Measurements from ENCODE around the gene TRPV5. TPM values are rescaled to one million over a fixed set of nuclear protein-coding genes. Genes with fewer than 3 reads are reported as not detected.
"Not testable (repeated sequence)": the region's sequence is repeated elsewhere in the genome, so short reads cannot be mapped to it uniquely, and the experiment has no call there.

TRPV5 gene
- polyA plus RNA-seq (2011; rRNA removed) (not detected in 2 replicates), polyA minus RNA-seq (2011; rRNA and poly(A)+ RNA removed) (not detected in 2 replicates)

DNA sequence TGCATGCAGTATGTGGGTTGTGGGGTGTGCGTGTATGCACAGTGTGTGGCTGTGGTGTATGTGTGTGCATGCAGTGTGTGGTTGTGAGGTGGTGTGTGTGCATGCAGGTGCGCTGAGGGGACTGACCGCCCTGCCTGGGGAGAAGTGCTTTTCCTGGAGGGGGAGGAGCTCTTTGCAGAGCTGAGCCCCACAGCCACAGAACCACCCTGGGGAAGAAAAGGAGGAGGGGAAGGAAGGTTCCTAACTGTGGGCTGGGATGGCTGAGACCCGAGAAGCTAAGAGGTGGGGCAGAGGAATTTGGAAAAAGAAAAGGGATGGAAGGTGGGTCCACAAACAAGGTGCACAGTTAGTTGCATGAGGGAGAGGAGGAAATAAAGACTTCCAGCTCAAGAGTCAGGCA lies at the start of gene TRPV5:
TRPV5 (minus strand) TSS at position 123 of the 400 bp plus-strand sequence. CDS start 287 bp downstream, outside the sequence.
- Histone ChIP-seq H3K9me3 (ENCODE audit: control insufficient read depth, insufficient read depth, low read length) (peaks cover 44% of the 10 kb centered on the region), H3K27ac (ENCODE audit: low read depth, low read length) (no peak within 1 kb of the TSS), H3K27me3 (ENCODE audit: control insufficient read depth, insufficient read depth, low read length) (no peaks in the 10 kb centered on the region), H3K4me3 (ENCODE audit: low read depth, low read length) (no peak within 1 kb of the TSS)
- no peak for DNase-seq (ENCODE audit: low read depth, low spot score)
- ChIA-PET POLR2A (no interaction called here), CTCF (no interaction called here)
- TF ChIP-seq, protein P1, sequence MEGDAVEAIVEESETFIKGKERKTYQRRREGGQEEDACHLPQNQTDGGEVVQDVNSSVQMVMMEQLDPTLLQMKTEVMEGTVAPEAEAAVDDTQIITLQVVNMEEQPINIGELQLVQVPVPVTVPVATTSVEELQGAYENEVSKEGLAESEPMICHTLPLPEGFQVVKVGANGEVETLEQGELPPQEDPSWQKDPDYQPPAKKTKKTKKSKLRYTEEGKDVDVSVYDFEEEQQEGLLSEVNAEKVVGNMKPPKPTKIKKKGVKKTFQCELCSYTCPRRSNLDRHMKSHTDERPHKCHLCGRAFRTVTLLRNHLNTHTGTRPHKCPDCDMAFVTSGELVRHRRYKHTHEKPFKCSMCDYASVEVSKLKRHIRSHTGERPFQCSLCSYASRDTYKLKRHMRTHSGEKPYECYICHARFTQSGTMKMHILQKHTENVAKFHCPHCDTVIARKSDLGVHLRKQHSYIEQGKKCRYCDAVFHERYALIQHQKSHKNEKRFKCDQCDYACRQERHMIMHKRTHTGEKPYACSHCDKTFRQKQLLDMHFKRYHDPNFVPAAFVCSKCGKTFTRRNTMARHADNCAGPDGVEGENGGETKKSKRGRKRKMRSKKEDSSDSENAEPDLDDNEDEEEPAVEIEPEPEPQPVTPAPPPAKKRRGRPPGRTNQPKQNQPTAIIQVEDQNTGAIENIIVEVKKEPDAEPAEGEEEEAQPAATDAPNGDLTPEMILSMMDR (IDR thresholded peaks at IDR 0.05; ENCODE audit: low read depth, low read length), result no peak

DNA sequence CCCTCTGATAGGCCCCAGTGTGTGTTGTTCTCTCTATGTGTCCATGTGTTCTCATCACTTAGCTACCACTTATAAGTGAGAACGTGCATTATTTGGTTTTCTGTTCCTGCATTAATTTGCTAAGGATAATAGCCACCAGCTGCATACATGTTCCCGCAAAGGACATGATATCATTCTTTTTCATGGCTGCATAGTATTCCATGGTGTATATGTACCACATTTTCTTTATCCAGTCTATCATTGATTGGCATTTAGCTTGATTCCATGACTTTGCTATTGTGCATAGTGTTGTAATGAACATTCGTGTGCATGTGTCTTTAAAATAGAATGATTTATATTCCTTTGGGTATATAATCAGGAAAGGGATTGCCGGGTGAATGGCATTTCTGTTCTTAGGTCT lies 44.9 kb upstream of the TRPV5 start:
- H3K9me3 ChIP-seq (ENCODE audit: control insufficient read depth, insufficient read depth, low read length); DNase-seq (ENCODE audit: low read depth, low spot score); POLR2A ChIA-PET; H3K27ac ChIP-seq (ENCODE audit: low read depth, low read length); H3K4me3 ChIP-seq (ENCODE audit: low read depth, low read length); H3K27me3 ChIP-seq (ENCODE audit: control insufficient read depth, insufficient read depth, low read length): not testable (repeated sequence)
- CTCF ChIA-PET, result interaction anchor here (1.0 kb wide), 1 partner anchor 8 kb away, joined by 3 read pairs; no protein-coding TSS in a partner anchor

DNA sequence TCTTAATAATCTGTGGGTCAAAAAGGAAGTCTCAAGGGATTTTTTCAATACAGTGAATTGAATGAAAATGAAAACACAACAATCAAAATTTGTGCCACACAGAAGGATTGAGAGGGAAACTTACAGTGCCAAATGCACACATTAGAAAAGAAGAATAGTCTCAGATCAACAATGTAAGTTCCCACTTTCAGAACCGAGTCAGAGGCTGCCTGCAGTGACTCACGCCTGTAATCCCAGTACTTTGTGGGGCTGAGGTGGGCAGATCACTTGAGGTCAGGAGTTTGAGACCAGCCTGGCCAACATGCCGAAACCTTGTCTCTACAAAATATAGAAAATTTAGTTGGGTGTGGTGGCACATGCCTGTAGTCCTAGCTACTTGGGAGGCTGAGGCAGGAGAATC lies 41.1 kb upstream of the TRPV5 start:
- no peaks in the 10 kb centered on the region for H3K27me3 ChIP-seq (ENCODE audit: control insufficient read depth, insufficient read depth, low read length)
- TF ChIP-seq, protein P1 (IDR thresholded peaks at IDR 0.05; ENCODE audit: low read depth, low read length), result no peak
- POLR2A ChIA-PET, result no interaction called here
- H3K4me3 ChIP-seq (ENCODE audit: low read depth, low read length), result no peak overlapping the region
- CTCF ChIA-PET, result no interaction called here
- no peak for DNase-seq (ENCODE audit: low read depth, low spot score)
- H3K27ac ChIP-seq (ENCODE audit: low read depth, low read length), result no peak overlapping the region
- H3K9me3 ChIP-seq (ENCODE audit: control insufficient read depth, insufficient read depth, low read length), result no peaks in the 10 kb centered on the region; the same call in 1 of the 2 replicates

DNA sequence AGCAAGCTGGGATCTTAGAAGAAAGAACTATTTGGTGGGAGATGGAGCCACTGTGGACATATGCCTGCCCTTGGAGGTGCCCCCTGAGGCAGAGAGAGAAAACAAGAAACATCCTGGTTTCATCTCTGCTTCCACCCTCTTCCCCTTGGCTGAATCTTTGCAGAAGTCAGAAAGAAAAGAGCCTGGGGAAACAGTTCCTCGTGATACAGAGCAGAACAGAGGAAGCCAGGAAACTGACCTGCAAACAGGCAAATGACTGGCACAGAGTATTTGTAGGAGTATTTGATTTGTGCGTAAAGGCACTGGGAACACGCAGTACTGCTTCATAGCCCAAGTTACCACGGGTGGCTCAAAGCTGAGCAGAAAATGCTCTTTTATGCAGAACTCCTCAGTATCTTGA lies 35.6 kb upstream of the TRPV5 start:
- Histone ChIP-seq H3K27ac (ENCODE audit: low read depth, low read length) (no peak overlapping the region), H3K4me3 (ENCODE audit: low read depth, low read length) (no peak overlapping the region), H3K9me3 (ENCODE audit: control insufficient read depth, insufficient read depth, low read length) (no peaks in the 10 kb centered on the region; the same call in 1 of the 2 replicates), H3K27me3 (ENCODE audit: control insufficient read depth, insufficient read depth, low read length) (no peaks in the 10 kb centered on the region)
- TF ChIP-seq, protein P1 (IDR thresholded peaks at IDR 0.05; ENCODE audit: low read depth, low read length), result no peak
- DNase-seq (ENCODE audit: low read depth, low spot score), result no peak
- CTCF ChIA-PET, result no interaction called here
- POLR2A ChIA-PET, result no interaction called here

DNA sequence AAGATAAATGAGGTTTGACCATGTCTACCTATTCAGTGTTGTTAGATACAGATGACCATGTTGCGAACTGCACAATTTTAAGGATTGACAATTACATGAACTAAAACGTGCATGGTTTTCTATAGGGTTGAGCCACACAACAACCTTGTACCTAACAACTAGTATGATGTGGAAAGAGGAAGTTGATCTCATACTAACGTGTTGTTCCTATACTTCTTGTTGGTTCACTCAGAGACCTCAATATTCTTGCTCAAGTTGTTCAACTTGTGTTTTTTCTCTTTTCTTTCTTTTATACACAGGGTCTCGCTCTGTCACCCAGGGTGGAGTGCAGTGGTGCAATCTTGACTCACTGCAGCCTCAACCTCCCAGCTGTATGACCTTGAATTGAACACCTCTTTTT lies 34.7 kb upstream of the TRPV5 start:
- Histone ChIP-seq H3K4me3 (ENCODE audit: low read depth, low read length) (no peak overlapping the region), H3K9me3 (ENCODE audit: control insufficient read depth, insufficient read depth, low read length) (no peaks in the 10 kb centered on the region; the same call in 1 of the 2 replicates), H3K27me3 (ENCODE audit: control insufficient read depth, insufficient read depth, low read length) (no peaks in the 10 kb centered on the region), H3K27ac (ENCODE audit: low read depth, low read length) (no peak overlapping the region)
- ChIA-PET CTCF (no interaction called here), POLR2A (no interaction called here)
- TF ChIP-seq, protein P1 (IDR thresholded peaks at IDR 0.05; ENCODE audit: low read depth, low read length), result no peak
- DNase-seq (ENCODE audit: low read depth, low spot score), result no peak

Measured in AG04450 (cell line).